CD14-positive monocyte (primary cell): Measurements from ENCODE around the gene HMGXB3. TPM values are rescaled to one million over a fixed set of nuclear protein-coding genes. Genes with fewer than 3 reads are reported as not detected.

Experiments used
- DNase-seq, 3 donors: peaks; one replicate each; pipeline ENCODE4 v3.0.0-alpha.2; 2011 to 2022
- H2AFZ ChIP-seq: 2 replicates; pipeline ENCODE4 v1.6.0; 2012; ENCODE audit warnings: mild to moderate bottlenecking, low read depth, low read length, inconsistent platforms; ENCODE audit not compliant: insufficient read depth, poor library complexity, severe bottlenecking
- H3K27ac ChIP-seq, 2 donors: 1 replicate in 1 of 2; 2 replicates in 1 of 2; pipeline ENCODE4 v1.5.1; 2012 to 2013; ENCODE audit warnings: low read length in 2 of 2, control low read depth in 1 of 2, inconsistent platforms in 1 of 2, low read depth in 1 of 2, mild to moderate bottlenecking in 1 of 2
- H3K27me3 ChIP-seq, 2 donors: one replicate each; pipeline versions ENCODE4 v1.6.0 to v1.6.1; 2011 to 2013; ENCODE audit warnings: low read length in 2 of 2; ENCODE audit not compliant: control insufficient read depth in 2 of 2, insufficient read depth in 2 of 2
- H3K36me3 ChIP-seq, 2 donors: replicated peaks in 1 of 2; 1 replicate in 1 of 2; 2 replicates in 1 of 2; pipeline versions ENCODE4 v1.5.1 to v1.6.1; 2012 to 2013; ENCODE audit warnings: low read length in 2 of 2, control low read depth in 1 of 2, inconsistent platforms in 1 of 2, mild to moderate bottlenecking in 1 of 2; ENCODE audit not compliant: insufficient read depth in 2 of 2, control insufficient read depth in 1 of 2
- H3K4me1 ChIP-seq, 2 donors: 1 replicate in 1 of 2; 2 replicates in 1 of 2; pipeline versions ENCODE4 v1.5.1 to v1.6.1; 2012 to 2013; ENCODE audit warnings: low read length in 2 of 2, control low read depth in 1 of 2, inconsistent platforms in 1 of 2, mild to moderate bottlenecking in 1 of 2, moderate library complexity in 1 of 2; ENCODE audit not compliant: insufficient read depth in 2 of 2, control insufficient read depth in 1 of 2
- H3K4me2 ChIP-seq: replicated peaks from 2 replicates; pipeline ENCODE3; 2012; ENCODE audit warnings: low read length, moderate library complexity, mild to moderate bottlenecking; ENCODE audit not compliant: poor library complexity, severe bottlenecking; ENCODE audit errors: extremely low read depth
- H3K4me3 ChIP-seq, 3 experiments: fragments of 200-600 bp in 1 of 3; sonication (generic) in 1 of 3; replicated peaks in 1 of 3; 1 replicate in 2 of 3; 2 replicates in 1 of 3; pipeline ENCODE4 v1.5.1; 2011 to 2013; ENCODE audit warnings: low read length in 3 of 3, mild to moderate bottlenecking in 3 of 3, control low read depth in 2 of 3, low read depth in 2 of 3, inconsistent platforms in 1 of 3, moderate library complexity in 1 of 3
- H3K79me2 ChIP-seq: 2 replicates; pipeline ENCODE4 v1.6.0; 2012; ENCODE audit warnings: mild to moderate bottlenecking, control low read depth, inconsistent platforms, low read length, moderate library complexity; ENCODE audit not compliant: insufficient read depth
- H3K9ac ChIP-seq: 2 replicates; pipeline ENCODE4 v1.6.0; 2017; ENCODE audit warnings: low read length, mild to moderate bottlenecking; ENCODE audit not compliant: insufficient read depth, poor library complexity, severe bottlenecking
- H3K9me3 ChIP-seq, 2 donors: replicated peaks in 1 of 2; 1 replicate in 1 of 2; 2 replicates in 1 of 2; pipeline versions ENCODE4 v1.5.1 to v1.6.1; 2012 to 2013; ENCODE audit warnings: low read length in 2 of 2, control low read depth in 1 of 2; ENCODE audit not compliant: control insufficient read depth in 1 of 2, insufficient read depth in 1 of 2
- H4K20me1 ChIP-seq: 2 replicates; pipeline ENCODE4 v1.6.0; 2012; ENCODE audit warnings: mild to moderate bottlenecking, low read length, control low read depth, moderate library complexity; ENCODE audit not compliant: insufficient read depth
- H3K27ac Mint-ChIP-seq, 7 donors: one replicate each; pipeline ENCODE4 v1.8.0; 2020; ENCODE audit warnings: mild to moderate bottlenecking in 7 of 7, mixed read lengths in 7 of 7, moderate library complexity in 6 of 7, inconsistent platforms in 2 of 7
- H3K27me3 Mint-ChIP-seq, 3 donors: one replicate each; pipeline ENCODE4 v1.8.0; 2021 to 2022; ENCODE audit warnings: low read depth in 3 of 3, mild to moderate bottlenecking in 3 of 3, mixed read lengths in 3 of 3, moderate library complexity in 3 of 3, inconsistent platforms in 1 of 3
- H3K36me3 Mint-ChIP-seq, 2 donors: one replicate each; pipeline ENCODE4 v1.8.0; 2020; ENCODE audit warnings: mixed read lengths in 2 of 2, inconsistent platforms in 1 of 2, mild to moderate bottlenecking in 1 of 2
- H3K4me1 Mint-ChIP-seq: one replicate; pipeline ENCODE4 v1.8.0; 2020; ENCODE audit warnings: mild to moderate bottlenecking, mixed read lengths
- H3K4me3 Mint-ChIP-seq, 2 donors: one replicate each; pipeline ENCODE4 v1.8.0; 2020; ENCODE audit warnings: mild to moderate bottlenecking in 2 of 2, mixed read lengths in 2 of 2, moderate library complexity in 1 of 2
- H3K9me3 Mint-ChIP-seq, 7 donors: one replicate each; pipeline ENCODE4 v1.8.0; 2020 to 2022; ENCODE audit warnings: mixed read lengths in 7 of 7, mild to moderate bottlenecking in 6 of 7, moderate library complexity in 6 of 7, inconsistent platforms in 2 of 7
- WGBS: methylation state at CpG from one replicate; pipeline ENCODE4 v1.1.5; 2013; ENCODE audit warnings: missing lambda C conversion rate; ENCODE audit not compliant: insufficient coverage; 5-methylcytosine and 5-hydroxymethylcytosine counted together
- intact Hi-C, 2 donors: fragments of 100-400 bp; cut with micrococcal nuclease; formaldehyde crosslinking; loops; one replicate each; pipeline versions ENCODE4 v1.15.0 to v1.15.1; 2023
- polyA plus RNA-seq, 3 donors: library from polyadenylated mRNA; depleted of rRNA in 1 of 3; unstranded in 2 of 3; stranded (reverse) in 1 of 3; fragments of 300-500 nt in 2 of 3; fragments of >200 nt in 1 of 3; fragmentation: Illumina TruSeq in 2 of 3; gene quantifications; 1 replicate in 2 of 3; 2 replicates in 1 of 3; pipeline ENCODE4 v1.2.3, GENCODE V29; 2012 to 2021
- TF ChIP-seq, protein P1 (sequence below): fragments of 200-600 bp; IDR thresholded peaks from one replicate; pipeline ENCODE4 v1.8.0; 2022; ENCODE audit warnings: antibody characterized with exemption, mild to moderate bottlenecking

The HMGXB3 gene
- polyA plus RNA-seq, 3 donors: 3.1 to 22.9 (median 6.2) TPM

DNA sequence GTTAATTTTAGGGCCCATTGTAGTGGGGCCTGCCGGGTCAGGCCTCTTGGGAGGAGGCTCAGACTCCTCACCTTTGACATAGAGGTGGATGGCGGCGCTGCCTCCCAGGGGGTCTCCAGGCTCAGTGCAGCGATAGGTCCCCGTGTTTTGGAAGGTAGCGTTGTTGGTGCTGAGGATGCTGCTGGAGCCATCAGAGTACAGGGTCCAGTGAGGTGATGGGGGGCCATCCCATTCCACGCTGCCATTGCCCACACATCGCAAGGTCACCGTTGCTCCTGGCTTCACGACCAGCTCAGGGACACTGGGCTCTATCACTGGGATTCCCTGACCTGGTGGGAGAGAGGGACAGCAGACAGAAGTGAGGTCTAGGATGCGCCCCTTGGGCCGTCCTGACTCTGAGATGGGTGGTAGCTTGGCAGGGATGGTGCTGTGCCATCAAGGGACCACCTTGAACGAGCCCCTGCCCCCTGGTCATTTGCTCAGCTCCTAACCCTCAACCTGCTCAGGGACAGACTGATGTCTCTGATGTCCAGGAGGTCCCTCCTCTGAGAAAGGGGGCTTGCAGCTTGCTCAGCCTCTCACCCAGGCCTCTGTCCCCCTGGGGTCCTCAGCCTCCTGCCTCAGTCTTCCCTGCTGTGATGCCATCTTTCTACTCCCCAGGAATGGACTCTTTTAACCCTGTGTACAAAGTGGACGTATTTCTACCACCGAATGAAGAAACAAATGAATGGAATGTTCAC is 80.3 kb downstream of the HMGXB3 start:
- Mint-ChIP-seq H3K27me3 (peaks cover 0 to 7% (median 3%) of the 10 kb centered on the region in 3 donors), H3K9me3 (peaks cover 0 to 2% (median 0%) of the 10 kb centered on the region in 7 donors), H3K4me3 (peak overlapping the region in 1 of 2 donors; percentile 98), H3K27ac (peak overlapping the region; percentile 91 to 96 (median 94)), H3K36me3 (peaks cover 29 to 35% of the 10 kb centered on the region in 2 donors), H3K4me1 (peaks cover 70% of the 10 kb centered on the region)
- Histone ChIP-seq H3K4me2 (peak overlapping the region; percentile 88), H3K27me3 (no peaks in the 10 kb centered on the region), H2AFZ (no peak overlapping the region), H3K36me3 (peaks cover 56% of the 10 kb centered on the region in 2 donors), H3K27ac (peak overlapping the region in 1 of 2 donors; percentile 83), H3K4me3 (peak overlapping the region in 1 of 3 experiments; percentile 87), H3K9ac (no peak overlapping the region), H3K79me2 (peaks cover 92% of the 10 kb centered on the region), H3K9me3 (no peaks in the 10 kb centered on the region), H4K20me1 (peaks cover 96% of the 10 kb centered on the region), H3K4me1 (peaks cover 45 to 51% of the 10 kb centered on the region in 2 donors)
- intact Hi-C loops: no loop called here
- TF ChIP-seq, protein P1, sequence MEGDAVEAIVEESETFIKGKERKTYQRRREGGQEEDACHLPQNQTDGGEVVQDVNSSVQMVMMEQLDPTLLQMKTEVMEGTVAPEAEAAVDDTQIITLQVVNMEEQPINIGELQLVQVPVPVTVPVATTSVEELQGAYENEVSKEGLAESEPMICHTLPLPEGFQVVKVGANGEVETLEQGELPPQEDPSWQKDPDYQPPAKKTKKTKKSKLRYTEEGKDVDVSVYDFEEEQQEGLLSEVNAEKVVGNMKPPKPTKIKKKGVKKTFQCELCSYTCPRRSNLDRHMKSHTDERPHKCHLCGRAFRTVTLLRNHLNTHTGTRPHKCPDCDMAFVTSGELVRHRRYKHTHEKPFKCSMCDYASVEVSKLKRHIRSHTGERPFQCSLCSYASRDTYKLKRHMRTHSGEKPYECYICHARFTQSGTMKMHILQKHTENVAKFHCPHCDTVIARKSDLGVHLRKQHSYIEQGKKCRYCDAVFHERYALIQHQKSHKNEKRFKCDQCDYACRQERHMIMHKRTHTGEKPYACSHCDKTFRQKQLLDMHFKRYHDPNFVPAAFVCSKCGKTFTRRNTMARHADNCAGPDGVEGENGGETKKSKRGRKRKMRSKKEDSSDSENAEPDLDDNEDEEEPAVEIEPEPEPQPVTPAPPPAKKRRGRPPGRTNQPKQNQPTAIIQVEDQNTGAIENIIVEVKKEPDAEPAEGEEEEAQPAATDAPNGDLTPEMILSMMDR: no peak
- WGBS: 97% methylated on average over 9 of the region's 15 CpGs
- DNase-seq: no peak

DNA sequence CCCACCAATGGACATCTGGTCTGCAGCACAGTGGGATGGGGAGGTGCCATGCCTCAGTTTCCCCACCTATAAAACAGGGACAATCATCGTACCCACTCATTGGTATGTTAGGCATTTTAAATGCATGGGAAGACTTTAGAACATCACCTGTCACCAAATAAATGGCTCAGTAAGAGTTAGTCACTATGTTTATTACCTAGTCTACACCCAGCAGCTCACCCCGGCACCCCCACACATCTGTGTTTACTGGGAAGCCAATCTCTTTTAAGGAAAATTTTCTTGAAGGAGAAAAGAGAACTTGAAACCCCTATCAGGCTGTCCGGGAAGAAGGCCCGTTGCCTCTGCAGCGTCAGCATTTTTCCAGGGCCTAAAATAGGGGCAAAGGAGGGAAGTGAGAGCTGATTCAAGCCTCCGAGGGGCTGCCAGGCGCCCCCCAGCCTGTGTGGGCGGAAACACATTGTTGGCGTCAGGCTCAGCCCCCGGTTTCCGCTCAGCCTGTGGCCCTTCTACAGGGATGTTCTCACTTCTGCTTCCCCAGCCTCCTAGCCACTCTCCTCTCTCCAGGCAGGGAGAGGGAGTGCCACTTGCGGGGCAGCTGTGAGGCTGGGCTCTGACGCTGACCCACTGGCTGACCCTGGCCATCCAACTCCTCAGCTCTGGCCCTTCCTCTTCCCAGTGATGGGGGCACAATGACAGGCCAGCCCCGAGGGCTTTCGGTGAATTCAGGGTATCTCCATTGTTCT is 81.2 kb downstream of the HMGXB3 start:
- Histone ChIP-seq H3K79me2 (peaks cover 95% of the 10 kb centered on the region), H3K4me3 (peak overlapping the region; percentile 61 to 87 (median 81)), H2AFZ (no peak overlapping the region), H3K27ac (peak overlapping the region; percentile 65 to 83), H3K36me3 (peaks cover 48% of the 10 kb centered on the region in 2 donors), H4K20me1 (peaks cover 87% of the 10 kb centered on the region), H3K4me2 (peak overlapping the region; percentile 88), H3K9me3 (no peaks in the 10 kb centered on the region), H3K4me1 (peaks cover 48 to 56% of the 10 kb centered on the region in 2 donors), H3K27me3 (no peaks in the 10 kb centered on the region), H3K9ac (peak overlapping the region; percentile 58)
- DNase-seq: peak; percentile 48 to 71 (median 69)
- H3K36me3 Mint-ChIP-seq: peaks cover 29 to 35% of the 10 kb centered on the region in 2 donors
- peaks cover 0 to 7% (median 3%) of the 10 kb centered on the region in 3 donors for H3K27me3 Mint-ChIP-seq
- 0% methylated on average over 10 of the region's 15 CpGs for WGBS
- TF ChIP-seq, protein P1: no peak
- intact Hi-C loops: no loop called here
- peaks cover 0 to 2% (median 0%) of the 10 kb centered on the region in 7 donors for H3K9me3 Mint-ChIP-seq
- peak overlapping the region; percentile 91 to 96 (median 94) for H3K27ac Mint-ChIP-seq
- H3K4me3 Mint-ChIP-seq: peak overlapping the region; percentile 96 to 98
- H3K4me1 Mint-ChIP-seq: peaks cover 75% of the 10 kb centered on the region
